Measurements from ENCODE around the gene CLEC1A.

Gene CLEC1A

GRCh38 chr12:10097521-10097920, 1.3 kb downstream of the CLEC1A start:
- Histone ChIP-seq H3K79me2 (ENCODE audit: control insufficient read depth, insufficient read depth, low read length) (no peaks in the 10 kb centered on the region), H3K18ac (ENCODE audit: low read length) (no peak overlapping the region), H3K27ac (ENCODE audit: low read depth, low read length) (no peak overlapping the region), H2BK15ac (replicated peaks; ENCODE audit: low read depth) (no peak overlapping the region), H3K79me1 (ENCODE audit: low read length) (no peaks in the 10 kb centered on the region), H4K5ac (ENCODE audit: low read length) (no peak overlapping the region), H2BK120ac (ENCODE audit: low read depth, low read length) (no peak overlapping the region), H3K9ac (ENCODE audit: low read length) (no peak overlapping the region), H4K8ac (ENCODE audit: low read depth, low read length) (no peak overlapping the region), H2BK5ac (ENCODE audit: low read length) (no peak overlapping the region), H3K4me2 (ENCODE audit: low read length) (no peak overlapping the region), H3K4ac (ENCODE audit: low read depth, low read length) (no peak overlapping the region), H3K27me3 (ENCODE audit: insufficient read depth, low read length, poor library complexity) (no peaks in the 10 kb centered on the region), H3K4me3 (ENCODE audit: low read length) (no peak overlapping the region), H3K36me3 (ENCODE audit: control insufficient read depth, insufficient read depth, low read length) (no peaks in the 10 kb centered on the region), H3K56ac (ENCODE audit: low read length) (no peak overlapping the region), H3K23ac (ENCODE audit: low read length) (no peak overlapping the region), H2AK5ac (ENCODE audit: low read length) (no peak overlapping the region), H3K4me1 (ENCODE audit: control insufficient read depth, low read depth, low read length) (peaks cover 12% of the 10 kb centered on the region)
- no CpG with 5 or more reads among the region's 3 CpGs for WGBS (ENCODE audit: extremely low coverage, insufficient coverage, low lambda C conversion rate)
- DNase-seq = no peak

- Histone ChIP-seq H3K23ac (ENCODE audit: low read length) (no peak overlapping the region), H2AK5ac (ENCODE audit: low read length) (no peak overlapping the region), H3K9ac (ENCODE audit: low read length) (no peak overlapping the region), H3K4me1 (ENCODE audit: control insufficient read depth, low read depth, low read length) (no peaks in the 10 kb centered on the region), H3K18ac (ENCODE audit: low read length) (no peak overlapping the region), H2BK5ac (ENCODE audit: low read length) (no peak overlapping the region), H3K27me3 (ENCODE audit: insufficient read depth, low read length, poor library complexity) (no peaks in the 10 kb centered on the region), H2BK15ac (replicated peaks; ENCODE audit: low read depth) (no peak overlapping the region), H3K4me3 (ENCODE audit: low read length) (no peak overlapping the region), H3K4me2 (ENCODE audit: low read length) (no peak overlapping the region), H3K27ac (ENCODE audit: low read depth, low read length) (no peak overlapping the region), H3K79me1 (ENCODE audit: low read length) (no peaks in the 10 kb centered on the region), H4K5ac (ENCODE audit: low read length) (no peak overlapping the region), H3K79me2 (ENCODE audit: control insufficient read depth, insufficient read depth, low read length) (no peaks in the 10 kb centered on the region), H4K8ac (ENCODE audit: low read depth, low read length) (no peak overlapping the region), H2BK120ac (ENCODE audit: low read depth, low read length) (no peak overlapping the region), H3K36me3 (ENCODE audit: control insufficient read depth, insufficient read depth, low read length) (no peaks in the 10 kb centered on the region), H3K56ac (ENCODE audit: low read length) (no peak overlapping the region), H3K4ac (ENCODE audit: low read depth, low read length) (no peak overlapping the region)
- WGBS (ENCODE audit: extremely low coverage, insufficient coverage, low lambda C conversion rate) = 100% methylated on average over 1 of the region's 3 CpGs
- DNase-seq = no peak
Measured at GRCh38 chr12:10095971-10096370, 2.8 kb downstream of the CLEC1A start.

- H3K4me3 ChIP-seq (ENCODE audit: low read length) = no peak overlapping the region
- 100% methylated on average over 1 of the region's 4 CpGs for WGBS (ENCODE audit: extremely low coverage, insufficient coverage, low lambda C conversion rate)
- H3K56ac ChIP-seq (ENCODE audit: low read length) = no peak overlapping the region
- H3K18ac ChIP-seq (ENCODE audit: low read length) = no peak overlapping the region
- no peak overlapping the region for H4K5ac ChIP-seq (ENCODE audit: low read length)
- H3K79me1 ChIP-seq (ENCODE audit: low read length) = no peaks in the 10 kb centered on the region
- H3K79me2 ChIP-seq (ENCODE audit: control insufficient read depth, insufficient read depth, low read length) = no peaks in the 10 kb centered on the region
- H2BK15ac ChIP-seq (replicated peaks; ENCODE audit: low read depth) = no peak overlapping the region
- H3K27me3 ChIP-seq (ENCODE audit: insufficient read depth, low read length, poor library complexity) = no peaks in the 10 kb centered on the region
- H3K4me2 ChIP-seq (ENCODE audit: low read length) = no peak overlapping the region
- H3K27ac ChIP-seq (ENCODE audit: low read depth, low read length) = no peak overlapping the region
- H3K4me1 ChIP-seq (ENCODE audit: control insufficient read depth, low read depth, low read length) = no peaks in the 10 kb centered on the region
- no peak overlapping the region for H3K23ac ChIP-seq (ENCODE audit: low read length)
- no peak for DNase-seq
- H3K9ac ChIP-seq (ENCODE audit: low read length) = no peak overlapping the region
- H2BK5ac ChIP-seq (ENCODE audit: low read length) = no peak overlapping the region
- H2AK5ac ChIP-seq (ENCODE audit: low read length) = no peak overlapping the region
- H3K4ac ChIP-seq (ENCODE audit: low read depth, low read length) = no peak overlapping the region
- no peaks in the 10 kb centered on the region for H3K36me3 ChIP-seq (ENCODE audit: control insufficient read depth, insufficient read depth, low read length)
- H2BK120ac ChIP-seq (ENCODE audit: low read depth, low read length) = no peak overlapping the region
- no peak overlapping the region for H4K8ac ChIP-seq (ENCODE audit: low read depth, low read length)
Measured at GRCh38 chr12:10094646-10095395, 4.0 kb downstream of the CLEC1A start.

DNA sequence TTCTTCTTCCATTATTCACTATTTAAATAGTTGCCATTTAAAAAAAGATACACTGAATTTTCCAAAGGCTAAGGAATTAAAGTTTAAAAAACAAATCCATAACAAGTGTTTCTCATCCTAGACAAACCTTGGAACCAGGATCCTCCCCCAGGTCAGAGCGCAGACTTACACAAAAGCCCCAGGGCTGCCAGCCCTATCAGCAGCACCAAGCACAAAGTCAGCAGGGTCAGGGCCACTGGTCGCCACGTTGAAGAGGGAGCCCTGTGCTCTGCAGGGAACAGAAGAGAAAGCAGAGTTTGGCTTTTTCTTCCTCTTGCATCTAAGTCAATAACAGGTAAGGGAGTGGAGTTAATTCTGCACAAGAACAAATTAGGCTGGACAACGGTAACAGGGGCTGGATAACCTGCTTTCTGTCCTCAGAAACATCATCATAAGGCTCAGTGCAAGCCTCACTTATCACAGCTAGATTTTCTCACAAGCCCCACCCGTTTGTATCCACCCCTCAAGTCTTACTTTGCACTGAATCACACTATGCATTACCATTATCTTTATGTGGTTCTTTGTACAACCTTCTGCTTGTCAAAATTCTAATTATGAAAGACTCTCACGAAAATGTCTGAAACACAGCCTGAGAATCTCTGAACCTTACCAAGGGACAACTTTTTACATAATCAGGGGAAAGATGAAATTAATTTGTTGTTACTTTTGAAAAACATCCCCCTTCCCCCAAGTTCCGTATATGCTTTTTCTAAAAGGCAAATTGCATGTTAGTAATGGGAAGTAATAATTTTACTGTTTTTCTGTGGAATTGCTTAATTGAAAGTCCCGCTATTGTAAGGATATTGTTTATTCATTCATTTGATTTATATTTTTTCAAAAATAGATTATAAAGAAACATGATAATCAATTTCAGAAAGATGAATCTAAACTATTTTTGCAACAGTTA, 9.6 kb downstream of the CLEC1A start:
- Histone ChIP-seq H3K9ac (ENCODE audit: low read length) (no peak overlapping the region), H3K18ac (ENCODE audit: low read length) (no peak overlapping the region), H3K4me1 (ENCODE audit: control insufficient read depth, low read depth, low read length) (no peaks in the 10 kb centered on the region), H3K27ac (ENCODE audit: low read depth, low read length) (no peak overlapping the region), H3K4me3 (ENCODE audit: low read length) (no peak overlapping the region), H2BK5ac (ENCODE audit: low read length) (no peak overlapping the region), H3K79me2 (ENCODE audit: control insufficient read depth, insufficient read depth, low read length) (no peaks in the 10 kb centered on the region), H3K4ac (ENCODE audit: low read depth, low read length) (no peak overlapping the region), H2BK120ac (ENCODE audit: low read depth, low read length) (no peak overlapping the region), H3K23ac (ENCODE audit: low read length) (no peak overlapping the region), H3K56ac (ENCODE audit: low read length) (no peak overlapping the region), H3K79me1 (ENCODE audit: low read length) (no peaks in the 10 kb centered on the region), H4K5ac (ENCODE audit: low read length) (no peak overlapping the region), H2BK15ac (replicated peaks; ENCODE audit: low read depth) (no peak overlapping the region), H3K4me2 (ENCODE audit: low read length) (no peak overlapping the region), H3K36me3 (ENCODE audit: control insufficient read depth, insufficient read depth, low read length) (no peaks in the 10 kb centered on the region), H2AK5ac (ENCODE audit: low read length) (no peak overlapping the region), H4K8ac (ENCODE audit: low read depth, low read length) (no peak overlapping the region), H3K27me3 (ENCODE audit: insufficient read depth, low read length, poor library complexity) (no peaks in the 10 kb centered on the region)
- DNase-seq = peak; percentile 7
- WGBS (ENCODE audit: extremely low coverage, insufficient coverage, low lambda C conversion rate) = no CpG with 5 or more reads among the region's 8 CpGs

- Histone ChIP-seq H3K18ac (ENCODE audit: low read length) (no peak overlapping the region), H4K5ac (ENCODE audit: low read length) (no peak overlapping the region), H2BK15ac (replicated peaks; ENCODE audit: low read depth) (no peak overlapping the region), H3K9ac (ENCODE audit: low read length) (no peak overlapping the region), H3K56ac (ENCODE audit: low read length) (no peak overlapping the region), H3K23ac (ENCODE audit: low read length) (no peak overlapping the region), H2BK120ac (ENCODE audit: low read depth, low read length) (no peak overlapping the region), H3K79me2 (ENCODE audit: control insufficient read depth, insufficient read depth, low read length) (no peaks in the 10 kb centered on the region), H3K27ac (ENCODE audit: low read depth, low read length) (no peak overlapping the region), H3K27me3 (ENCODE audit: insufficient read depth, low read length, poor library complexity) (no peaks in the 10 kb centered on the region), H4K8ac (ENCODE audit: low read depth, low read length) (no peak overlapping the region), H3K4me2 (ENCODE audit: low read length) (no peak overlapping the region), H3K36me3 (ENCODE audit: control insufficient read depth, insufficient read depth, low read length) (no peaks in the 10 kb centered on the region), H2AK5ac (ENCODE audit: low read length) (no peak overlapping the region), H3K4me3 (ENCODE audit: low read length) (no peak overlapping the region), H2BK5ac (ENCODE audit: low read length) (no peak overlapping the region), H3K4me1 (ENCODE audit: control insufficient read depth, low read depth, low read length) (no peaks in the 10 kb centered on the region), H3K79me1 (ENCODE audit: low read length) (no peaks in the 10 kb centered on the region), H3K4ac (ENCODE audit: low read depth, low read length) (no peak overlapping the region)
- no peak for DNase-seq
Measured at GRCh38 chr12:10088031-10088430, 10.8 kb downstream of the CLEC1A start.
